Hepatocyte (in vitro differentiated cells): ENCODE data around the gene TMEM131L. TPM values are rescaled to one million over a fixed set of nuclear protein-coding genes. Genes with fewer than 3 reads are reported as not detected.
A peak's percentile ranks its signal among the peaks of the same experiment; 100 is the strongest.
"Not testable (repeated sequence)": the region's sequence is repeated elsewhere in the genome, so short reads cannot be mapped to it uniquely, and the experiment has no call there.

Source experiments
- DNase-seq: peaks from one replicate; pipeline ENCODE4 v3.0.0-alpha.2; 2016; ENCODE audit warnings: low spot score
- H2AFZ ChIP-seq: fragments of 200-600 bp; sonication (generic); 2 replicates; pipeline ENCODE4 v1.6.0; 2016; ENCODE audit warnings: antibody characterized with exemption, mild to moderate bottlenecking
- H3K27ac ChIP-seq: fragments of 200-600 bp; sonication (generic); 2 replicates; pipeline ENCODE4 v1.5.1; 2016; ENCODE audit warnings: mild to moderate bottlenecking
- H3K27me3 ChIP-seq: fragments of 200-600 bp; sonication (generic); 2 replicates; pipeline ENCODE4 v1.6.1; 2016
- H3K36me3 ChIP-seq: fragments of 200-600 bp; sonication (generic); replicated peaks from 2 replicates; pipeline ENCODE4 v1.5.1; 2016; ENCODE audit warnings: low read depth; ENCODE audit not compliant: insufficient read depth
- H3K4me1 ChIP-seq: fragments of 200-600 bp; sonication (generic); 2 replicates; pipeline ENCODE4 v1.5.1; 2016; ENCODE audit warnings: mild to moderate bottlenecking, moderate library complexity; ENCODE audit not compliant: insufficient read depth
- H3K4me2 ChIP-seq: fragments of 200-600 bp; sonication (generic); 2 replicates; pipeline ENCODE4 v1.6.0; 2016
- H3K4me3 ChIP-seq: fragments of 200-600 bp; sonication (generic); 2 replicates; pipeline ENCODE4 v1.5.1; 2016; ENCODE audit warnings: mild to moderate bottlenecking
- H3K79me2 ChIP-seq: fragments of 200-600 bp; sonication (generic); 2 replicates; pipeline ENCODE4 v1.6.0; 2017; ENCODE audit warnings: mild to moderate bottlenecking
- H3K9me2 ChIP-seq: fragments of 200-600 bp; sonication (generic); replicated peaks from 2 replicates; pipeline ENCODE4 v1.6.0; 2017; ENCODE audit warnings: mild to moderate bottlenecking; ENCODE audit not compliant: insufficient read depth
- H3K9me3 ChIP-seq: fragments of 200-600 bp; sonication (generic); 2 replicates; pipeline ENCODE4 v1.5.1; 2016; ENCODE audit warnings: low read depth, mild to moderate bottlenecking
- H4K20me1 ChIP-seq: fragments of 200-600 bp; sonication (generic); 2 replicates; pipeline ENCODE4 v1.6.0; 2016; ENCODE audit warnings: mild to moderate bottlenecking; ENCODE audit not compliant: insufficient read depth, poor library complexity, severe bottlenecking
- EZH2 ChIP-seq: fragments of 200-600 bp; sonication (generic); IDR thresholded peaks from 2 replicates; pipeline ENCODE4 v1.6.1; 2016; ENCODE audit warnings: antibody characterized with exemption, mild to moderate bottlenecking, borderline replicate concordance
- EZH2phosphoT487 ChIP-seq: fragments of 200-600 bp; sonication (generic); IDR thresholded peaks from one replicate; pipeline ENCODE4 v1.6.1; 2018; ENCODE audit warnings: antibody characterized with exemption, mild to moderate bottlenecking, low read depth, moderate library complexity; ENCODE audit not compliant: unreplicated experiment, severe bottlenecking
- WGBS: methylation state at CpG from one replicate; pipeline ENCODE4 v1.1.6; 2016; ENCODE audit warnings: low lambda C conversion rate; ENCODE audit errors: missing lambda C conversion rate; 5-methylcytosine and 5-hydroxymethylcytosine counted together
- polyA plus RNA-seq: library from polyadenylated mRNA; unstranded; fragments of >200 nt; fragmentation: Nextera tagmentation; extraction: Ambion mirVana; gene quantifications from 2 replicates; pipeline ENCODE4 v1.2.1, GENCODE V29; 2016
- total RNA-seq: library from RNA; depleted of rRNA; stranded (reverse); fragments of >200 nt; gene quantifications from 2 replicates; pipeline ENCODE4 v1.2.3, GENCODE V29; 2014
- TF ChIP-seq, protein P1 (sequence below): fragments of 200-600 bp; sonication (generic); IDR thresholded peaks from 2 replicates; pipeline ENCODE4 v1.5.1; 2016; ENCODE audit warnings: antibody characterized with exemption, mild to moderate bottlenecking; ENCODE audit not compliant: poor library complexity

The TMEM131L gene
- total and polyA plus RNA-seq, 2 experiments from 2014 or later = 6.3 to 10.5 TPM

DNA sequence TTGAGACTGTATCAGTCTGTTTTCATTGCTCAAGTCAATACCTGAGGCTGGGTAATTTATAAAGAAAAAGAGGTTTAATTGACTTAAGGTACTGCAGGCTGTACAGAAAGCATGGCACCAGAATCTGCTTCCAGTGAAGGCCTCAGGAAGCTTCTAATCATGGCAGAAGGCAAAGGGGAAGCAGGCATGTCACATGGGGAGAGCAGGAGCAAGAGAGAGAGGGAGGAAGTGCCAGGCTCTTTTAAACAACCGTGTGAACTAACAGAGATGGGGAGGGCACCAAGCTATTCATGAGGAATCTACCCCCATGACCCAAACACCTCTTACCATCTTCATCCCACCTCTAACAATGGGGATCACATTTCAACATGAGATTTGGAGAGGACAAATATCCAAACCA, 7.2 kb upstream of the TMEM131L start:
- Histone ChIP-seq H3K79me2 (no peaks in the 10 kb centered on the region), H3K4me1 (no peaks in the 10 kb centered on the region), H3K27ac (no peak overlapping the region), H3K4me2 (no peak overlapping the region), H3K27me3 (no peaks in the 10 kb centered on the region), H3K4me3 (no peak overlapping the region), H3K9me2 (no peaks in the 10 kb centered on the region), H2AFZ (no peak overlapping the region), H3K9me3 (no peaks in the 10 kb centered on the region), H3K36me3 (no peaks in the 10 kb centered on the region), H4K20me1 (no peaks in the 10 kb centered on the region)
- no peak for TF ChIP-seq EZH2phosphoT487
- no peak for TF ChIP-seq EZH2
- TF ChIP-seq, protein P1, sequence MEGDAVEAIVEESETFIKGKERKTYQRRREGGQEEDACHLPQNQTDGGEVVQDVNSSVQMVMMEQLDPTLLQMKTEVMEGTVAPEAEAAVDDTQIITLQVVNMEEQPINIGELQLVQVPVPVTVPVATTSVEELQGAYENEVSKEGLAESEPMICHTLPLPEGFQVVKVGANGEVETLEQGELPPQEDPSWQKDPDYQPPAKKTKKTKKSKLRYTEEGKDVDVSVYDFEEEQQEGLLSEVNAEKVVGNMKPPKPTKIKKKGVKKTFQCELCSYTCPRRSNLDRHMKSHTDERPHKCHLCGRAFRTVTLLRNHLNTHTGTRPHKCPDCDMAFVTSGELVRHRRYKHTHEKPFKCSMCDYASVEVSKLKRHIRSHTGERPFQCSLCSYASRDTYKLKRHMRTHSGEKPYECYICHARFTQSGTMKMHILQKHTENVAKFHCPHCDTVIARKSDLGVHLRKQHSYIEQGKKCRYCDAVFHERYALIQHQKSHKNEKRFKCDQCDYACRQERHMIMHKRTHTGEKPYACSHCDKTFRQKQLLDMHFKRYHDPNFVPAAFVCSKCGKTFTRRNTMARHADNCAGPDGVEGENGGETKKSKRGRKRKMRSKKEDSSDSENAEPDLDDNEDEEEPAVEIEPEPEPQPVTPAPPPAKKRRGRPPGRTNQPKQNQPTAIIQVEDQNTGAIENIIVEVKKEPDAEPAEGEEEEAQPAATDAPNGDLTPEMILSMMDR = no peak
- no peak for DNase-seq
- 71% methylated on average over 1 of the region's 1 CpG for WGBS

DNA sequence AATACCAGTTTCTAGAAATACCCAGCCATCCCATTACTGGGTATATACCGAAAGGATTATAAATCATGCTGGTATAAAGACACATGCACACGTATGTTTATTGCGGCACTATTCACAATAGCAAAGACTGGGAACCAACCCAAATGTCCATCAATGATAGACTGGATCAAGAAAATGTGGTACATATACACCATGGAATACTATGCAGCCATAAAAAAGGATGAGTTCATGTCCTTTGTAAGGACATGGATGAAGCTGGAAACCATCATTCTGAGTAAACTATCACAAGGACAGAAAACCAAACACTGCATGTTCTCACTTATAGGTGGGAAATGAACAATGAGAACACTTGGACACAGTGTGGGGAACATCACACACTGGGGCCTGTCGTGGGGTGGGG, 4.6 kb upstream of the TMEM131L start:
- not testable (repeated sequence) for H3K27me3 ChIP-seq, H3K36me3 ChIP-seq, H3K4me2 ChIP-seq, H2AFZ ChIP-seq, H3K4me3 ChIP-seq, H3K79me2 ChIP-seq, H3K27ac ChIP-seq, H4K20me1 ChIP-seq, H3K9me2 ChIP-seq, DNase-seq, H3K4me1 ChIP-seq, H3K9me3 ChIP-seq
- WGBS = 77% methylated on average over 4 of the region's 4 CpGs

DNA sequence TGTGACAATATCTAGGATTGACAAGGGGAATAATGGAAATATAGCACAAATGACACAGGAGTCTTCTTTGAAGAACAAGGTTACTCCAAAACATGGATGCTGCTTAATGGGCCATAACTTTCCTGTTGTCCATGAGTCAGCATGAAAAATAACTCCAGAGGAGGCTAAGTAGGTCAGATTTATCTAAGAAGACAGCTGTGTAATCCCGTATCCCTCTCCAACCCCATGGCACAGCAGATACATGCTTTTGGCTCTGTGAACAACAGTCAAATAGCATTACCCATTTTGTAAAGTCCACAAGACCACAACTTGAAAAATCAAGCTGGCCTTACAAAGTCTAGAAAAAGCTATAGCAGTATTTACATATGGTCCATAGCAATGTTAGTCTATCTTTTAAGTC, 2.1 kb upstream of the TMEM131L start:
- no peak overlapping the region for H2AFZ ChIP-seq
- no peaks in the 10 kb centered on the region for H3K36me3 ChIP-seq
- no peak for TF ChIP-seq EZH2phosphoT487
- DNase-seq = no peak
- H3K9me2 ChIP-seq = no peaks in the 10 kb centered on the region
- H3K79me2 ChIP-seq = peaks cover 8% of the 10 kb centered on the region
- H3K4me2 ChIP-seq = no peak overlapping the region
- H4K20me1 ChIP-seq = no peaks in the 10 kb centered on the region
- H3K4me1 ChIP-seq = no peaks in the 10 kb centered on the region
- no peaks in the 10 kb centered on the region for H3K9me3 ChIP-seq
- 76% methylated on average over 1 of the region's 1 CpG for WGBS
- peaks cover 3% of the 10 kb centered on the region for H3K27me3 ChIP-seq
- H3K4me3 ChIP-seq = no peak overlapping the region
- H3K27ac ChIP-seq = no peak overlapping the region

DNA sequence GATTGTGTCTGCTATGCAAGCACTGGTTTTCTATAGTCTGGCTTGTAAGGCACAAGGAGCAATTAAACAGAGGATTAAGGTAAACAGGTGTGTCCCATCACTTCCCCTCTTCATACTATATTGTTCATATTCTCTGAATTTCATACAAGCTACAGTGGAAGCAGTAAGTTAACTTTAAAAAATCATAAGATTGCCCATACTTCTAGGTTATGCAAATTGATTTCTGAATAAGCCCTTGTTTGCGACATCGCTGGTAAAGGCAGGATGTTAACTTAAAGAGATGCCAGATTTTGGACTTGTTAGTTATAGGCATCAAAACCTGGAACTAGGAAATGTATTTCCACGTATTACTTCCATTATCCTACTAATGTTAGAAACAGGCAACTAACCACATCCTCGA, 1.0 kb upstream of the TMEM131L start:
- H3K27me3 ChIP-seq = peaks cover 3% of the 10 kb centered on the region
- peak overlapping the region; percentile 99 for H3K4me2 ChIP-seq
- H3K27ac ChIP-seq = no peak overlapping the region
- H3K79me2 ChIP-seq = peaks cover 14% of the 10 kb centered on the region
- H3K4me1 ChIP-seq = no peaks in the 10 kb centered on the region
- no peak for DNase-seq
- TF ChIP-seq, protein P1 = no peak
- no peaks in the 10 kb centered on the region for H3K9me3 ChIP-seq
- no peaks in the 10 kb centered on the region for H4K20me1 ChIP-seq
- peak overlapping the region; percentile 98 for H2AFZ ChIP-seq
- no peaks in the 10 kb centered on the region for H3K36me3 ChIP-seq
- H3K4me3 ChIP-seq = no peak overlapping the region
- WGBS = 37% methylated on average over 4 of the region's 4 CpGs
- H3K9me2 ChIP-seq = no peaks in the 10 kb centered on the region

DNA sequence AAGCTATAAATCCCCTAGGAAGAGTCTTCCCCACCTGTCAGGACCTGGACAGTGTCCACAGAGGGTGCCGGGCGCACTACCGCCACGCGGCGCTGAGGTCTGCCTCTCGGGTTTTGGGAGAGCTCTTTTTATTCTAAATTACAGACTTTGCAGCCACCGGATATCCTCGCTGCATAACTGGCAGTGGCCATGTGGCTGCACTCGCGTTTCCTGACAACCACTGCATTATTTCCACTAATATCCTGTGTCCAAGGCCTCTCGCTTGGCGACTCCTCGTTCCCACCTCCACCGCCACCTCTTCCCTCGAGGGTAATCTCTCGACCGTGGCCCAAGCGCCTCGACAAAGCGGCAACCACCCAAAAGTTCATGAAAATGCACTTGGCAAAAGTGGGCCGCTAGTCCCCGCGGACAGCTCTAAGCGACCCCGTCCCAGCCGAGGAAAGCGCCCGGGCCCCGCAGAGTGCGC, 512 bp upstream of the TMEM131L start:
- no peaks in the 10 kb centered on the region for H3K9me2 ChIP-seq

More for the DNA sequence above, 512 bp upstream of the TMEM131L start:
- WGBS = under 1% methylated on average over 28 of the region's 31 CpGs
- Histone ChIP-seq H4K20me1 (no peaks in the 10 kb centered on the region), H3K4me2 (peak overlapping the region; percentile 99), H3K36me3 (no peaks in the 10 kb centered on the region), H3K27me3 (peaks cover 3% of the 10 kb centered on the region), H3K79me2 (peaks cover 19% of the 10 kb centered on the region), H3K4me3 (peak overlapping the region; percentile 83), H2AFZ (peak overlapping the region; percentile 98), H3K9me3 (no peaks in the 10 kb centered on the region), H3K27ac (peak overlapping the region; percentile 50), H3K4me1 (no peaks in the 10 kb centered on the region)
- DNase-seq = peak; percentile 60
- TF ChIP-seq EZH2 = no peak
- TF ChIP-seq, protein P1 = peak; percentile 35
